HK-2 (cell line): Measurements from ENCODE around the gene KIF6.

Experiments
- DNase-seq: peaks from one replicate; pipeline ENCODE4 v3.0.0-alpha.2; 2018; ENCODE audit not compliant: unreplicated experiment

The KIF6 gene

GRCh38 chr6:39347906-39348585 lies 377.2 kb downstream of the KIF6 start:
- peak; percentile 57 for DNase-seq

GRCh38 chr6:39347206-39347605 lies 378.0 kb downstream of the KIF6 start:
- peak; percentile 14 for DNase-seq

- no peak for DNase-seq
Measured at GRCh38 chr6:39344821-39345280, 380.4 kb downstream of the KIF6 start.

GRCh38 chr6:39343396-39343870 lies 381.8 kb downstream of the KIF6 start:
- no peak for DNase-seq

GRCh38 chr6:39342692-39343395 lies 382.4 kb downstream of the KIF6 start:
- no peak for DNase-seq

GRCh38 chr6:39341937-39342336 lies 383.3 kb downstream of the KIF6 start:
- no peak for DNase-seq

DNA sequence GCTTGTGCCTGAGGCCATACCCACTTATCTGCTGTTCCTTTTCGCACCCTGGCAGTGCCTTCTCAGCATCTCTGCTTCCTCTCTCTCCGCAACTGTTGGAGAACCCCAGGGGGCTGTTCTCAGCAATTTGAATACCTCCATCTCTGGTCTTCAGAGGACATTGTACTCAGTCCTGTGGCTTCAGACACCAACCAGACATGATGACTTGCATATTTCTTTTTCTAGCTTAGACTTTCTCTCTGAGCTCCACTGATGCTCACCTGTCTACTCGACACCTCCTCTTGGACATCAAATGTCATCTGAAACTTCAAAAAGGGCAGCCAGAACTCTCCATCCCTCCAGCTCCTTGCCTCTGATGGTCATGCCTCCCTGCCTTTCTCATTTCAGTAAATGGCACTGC lies 383.9 kb downstream of the KIF6 start:
- no peak for DNase-seq

- DNase-seq = no peak
Measured at GRCh38 chr6:39339868-39340550, 385.2 kb downstream of the KIF6 start.

DNA sequence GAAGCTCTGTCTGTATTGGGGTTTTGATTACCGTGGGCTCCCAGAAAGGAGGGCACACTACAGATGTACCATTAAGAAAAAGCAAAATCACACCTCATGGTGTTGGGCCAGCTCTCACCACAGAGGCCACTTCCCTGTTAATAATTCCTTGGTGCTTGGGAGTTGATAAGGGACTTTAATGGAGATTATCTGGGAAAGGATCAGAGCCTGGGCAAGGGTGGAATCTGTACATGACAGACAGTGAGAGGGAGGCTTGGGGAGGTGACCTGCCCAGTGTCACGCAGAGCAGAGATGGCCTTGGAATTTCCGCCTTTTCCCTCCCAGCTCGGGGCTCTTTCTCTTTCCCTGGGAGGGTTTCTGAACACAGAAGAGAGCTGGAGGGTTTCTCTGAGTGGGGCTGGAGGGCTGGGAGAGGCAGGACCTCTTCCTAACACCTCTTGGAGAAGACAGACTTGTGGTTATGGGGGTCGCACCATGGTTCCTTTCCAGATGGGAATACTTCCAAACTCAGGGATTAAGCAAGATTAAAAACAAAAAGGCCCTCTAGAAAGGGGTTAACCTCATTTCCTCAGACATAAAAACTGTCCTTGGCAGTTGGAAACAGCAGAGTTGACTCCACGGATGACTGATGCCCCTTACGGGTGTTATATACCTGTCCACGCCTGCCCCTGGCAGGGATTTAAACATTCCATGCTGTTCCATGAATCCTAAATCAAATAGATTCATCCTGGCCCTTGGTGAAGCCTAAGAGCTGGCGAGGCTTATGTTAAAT lies 385.9 kb downstream of the KIF6 start:
- DNase-seq = no peak

- no peak for DNase-seq
Measured at GRCh38 chr6:39338397-39338796, 386.8 kb downstream of the KIF6 start.

DNA sequence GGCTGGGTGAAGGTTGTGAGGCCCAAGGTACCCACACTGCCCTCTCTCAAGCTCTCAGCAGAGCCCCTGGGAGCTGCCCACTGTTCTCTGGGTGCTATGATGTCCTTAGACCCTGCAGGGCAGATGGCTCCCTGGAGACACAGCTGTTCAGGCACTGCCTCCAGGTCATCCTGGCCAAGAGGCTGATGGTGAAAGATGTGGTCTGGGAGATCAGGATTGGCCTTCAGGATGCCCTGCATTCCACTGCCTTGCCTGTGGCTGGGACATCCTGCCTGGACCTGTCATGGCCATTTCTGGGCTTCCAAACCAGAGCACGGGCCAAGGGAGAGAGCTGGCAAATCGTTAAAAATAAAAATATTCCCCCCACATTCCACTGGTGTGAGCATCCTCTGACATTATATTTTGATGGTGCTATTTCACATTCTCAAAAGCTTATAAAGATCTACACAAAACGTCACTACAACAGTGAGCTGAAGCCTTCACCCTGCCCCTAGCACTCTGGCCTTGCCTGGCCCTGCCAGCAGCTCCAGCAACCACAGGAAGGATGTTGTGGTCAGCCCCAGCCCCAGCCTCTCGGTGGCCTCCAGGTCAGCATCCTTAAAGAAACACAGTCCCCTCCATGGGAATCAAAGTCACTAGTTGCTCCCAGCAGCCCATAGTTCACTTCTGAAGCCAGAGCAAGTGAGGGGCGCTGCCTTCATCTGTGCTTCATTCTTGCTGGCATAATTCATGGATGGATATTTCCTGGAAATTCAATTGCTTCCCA lies 389.2 kb downstream of the KIF6 start:
- DNase-seq = no peak

DNA sequence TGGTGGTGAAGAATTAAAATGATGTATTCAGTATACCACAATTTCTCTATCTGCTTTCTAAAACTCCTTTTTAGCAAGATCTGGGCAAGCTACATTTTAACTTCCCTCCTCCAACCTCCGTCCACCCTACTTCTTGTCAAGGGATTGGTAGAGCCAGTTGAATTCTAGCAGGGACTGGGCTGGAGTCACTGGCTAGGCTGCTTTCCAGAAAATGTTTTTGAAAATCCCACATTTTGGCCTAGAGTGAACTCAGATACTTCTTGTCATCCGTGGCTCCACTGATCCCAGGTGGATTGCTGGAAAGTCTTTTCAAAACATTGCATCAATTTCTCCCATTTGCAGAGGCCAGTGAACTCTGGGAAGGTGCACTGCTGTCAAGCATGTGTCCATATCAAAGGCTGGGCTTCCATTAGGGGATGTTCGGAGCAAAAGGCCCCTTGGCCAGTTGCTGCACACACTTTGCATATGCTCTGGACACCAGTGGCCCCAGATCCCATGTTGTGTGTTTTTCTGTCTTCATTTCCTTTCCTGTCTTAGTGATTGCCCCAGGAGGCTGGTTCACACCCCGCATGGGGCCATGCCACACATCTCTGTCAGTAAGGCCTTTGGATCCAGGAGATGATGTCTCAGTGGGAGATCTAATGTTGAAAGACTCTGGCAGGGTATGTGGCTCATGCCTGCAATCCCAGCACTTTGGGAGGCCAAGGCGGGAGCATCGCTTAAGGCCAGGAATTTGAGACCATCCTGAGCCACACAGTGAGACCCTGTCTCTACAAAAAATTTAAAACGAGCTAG lies 391.4 kb downstream of the KIF6 start:
- no peak for DNase-seq

GRCh38 chr6:39330476-39330875 lies 394.7 kb downstream of the KIF6 start:
- no peak for DNase-seq

DNA sequence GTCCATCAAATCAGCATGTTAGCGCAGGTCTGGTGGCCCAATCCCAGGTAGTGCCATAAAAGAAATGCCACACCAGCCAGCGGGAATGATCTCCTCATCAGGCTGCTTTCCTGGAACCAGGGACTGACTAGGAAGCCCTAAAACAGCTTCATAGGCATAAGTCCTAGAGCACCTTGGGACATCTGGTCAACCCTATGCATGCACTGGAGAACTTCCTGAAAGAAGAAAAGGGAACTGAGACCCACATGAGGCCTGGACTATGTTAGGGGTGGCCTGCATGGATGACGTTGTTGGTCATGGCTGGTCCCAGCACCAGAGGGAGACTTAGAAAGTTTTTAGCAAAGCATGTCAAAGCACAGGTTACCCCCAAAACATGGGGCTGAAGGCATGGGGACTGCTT lies 395.2 kb downstream of the KIF6 start:
- DNase-seq = no peak

DNA sequence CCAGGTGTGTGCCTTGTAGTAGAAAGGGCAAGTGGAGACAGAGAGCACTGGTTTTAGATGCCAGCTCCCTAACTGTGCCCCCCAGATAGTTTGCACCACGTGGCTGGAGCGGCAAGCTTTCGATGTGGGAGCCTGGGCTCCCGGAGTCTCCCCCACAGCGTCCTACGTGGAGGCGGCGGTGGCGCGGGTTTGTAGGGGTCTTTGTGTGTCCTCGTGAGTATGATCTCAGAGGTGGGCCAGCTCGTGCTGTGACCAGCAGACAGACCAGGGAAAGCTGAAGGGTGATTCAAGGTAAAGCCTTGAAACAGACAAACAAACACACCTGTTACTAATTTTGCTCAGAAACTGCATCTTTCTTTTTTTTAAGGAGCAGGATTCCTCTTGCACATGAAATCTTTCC lies 397.1 kb downstream of the KIF6 start:
- no peak for DNase-seq

GRCh38 chr6:39327507-39327906 lies 397.7 kb downstream of the KIF6 start:
- DNase-seq = no peak

DNA sequence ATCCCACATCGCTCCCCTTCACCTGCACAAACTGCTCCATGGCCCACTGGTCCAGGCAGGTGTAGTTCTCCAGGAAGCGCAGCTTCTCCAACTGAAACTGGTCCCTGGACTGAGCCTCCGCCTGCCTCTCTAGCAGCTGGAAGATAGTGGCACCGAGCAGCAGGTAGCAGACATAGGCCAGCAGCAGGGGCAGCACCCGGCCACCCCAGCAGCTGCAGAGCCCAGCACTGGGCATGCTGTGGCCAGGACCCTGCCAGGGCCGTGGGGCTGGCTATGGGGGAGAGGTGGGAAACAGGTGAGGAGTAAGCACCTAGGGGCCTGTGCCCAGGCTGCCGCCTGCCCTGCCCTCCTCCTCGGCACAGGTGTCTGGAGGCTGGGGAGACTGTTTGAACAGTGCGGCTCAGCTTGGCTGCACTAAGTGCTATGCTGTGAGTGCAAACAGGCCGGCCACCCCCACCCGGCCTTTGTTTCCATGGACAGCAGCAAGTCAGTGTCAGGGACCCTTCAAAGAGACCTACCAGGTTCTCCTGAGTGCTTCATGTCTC lies 402.8 kb downstream of the KIF6 start, which contains the start of gene KCNK16:
TSS of gene KCNK16 (minus strand) at position 397 of the 545 bp plus-strand sequence. CDS start at position 235, 162 bp downstream.
- DNase-seq = no peak

DNA sequence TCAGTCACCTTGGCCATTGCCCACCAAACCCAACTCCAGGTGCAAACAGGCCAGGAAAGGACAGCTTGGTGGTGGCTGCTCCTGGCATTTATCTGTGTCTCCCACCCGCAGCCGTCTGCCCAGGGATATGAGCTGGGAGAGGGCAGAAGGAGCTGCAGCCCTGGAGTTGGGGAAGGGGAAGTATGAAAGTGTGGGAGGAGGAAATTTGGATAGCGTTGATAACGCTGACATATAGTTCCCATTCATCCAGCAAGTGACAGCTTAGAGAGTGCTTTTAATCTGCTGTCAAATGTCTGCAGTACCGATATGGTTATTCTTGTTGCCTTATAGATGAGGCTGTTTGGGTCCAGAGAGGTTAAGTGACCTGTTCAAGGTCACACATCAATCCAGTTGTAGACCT lies 403.4 kb downstream of the KIF6 start:
- DNase-seq = no peak

DNA sequence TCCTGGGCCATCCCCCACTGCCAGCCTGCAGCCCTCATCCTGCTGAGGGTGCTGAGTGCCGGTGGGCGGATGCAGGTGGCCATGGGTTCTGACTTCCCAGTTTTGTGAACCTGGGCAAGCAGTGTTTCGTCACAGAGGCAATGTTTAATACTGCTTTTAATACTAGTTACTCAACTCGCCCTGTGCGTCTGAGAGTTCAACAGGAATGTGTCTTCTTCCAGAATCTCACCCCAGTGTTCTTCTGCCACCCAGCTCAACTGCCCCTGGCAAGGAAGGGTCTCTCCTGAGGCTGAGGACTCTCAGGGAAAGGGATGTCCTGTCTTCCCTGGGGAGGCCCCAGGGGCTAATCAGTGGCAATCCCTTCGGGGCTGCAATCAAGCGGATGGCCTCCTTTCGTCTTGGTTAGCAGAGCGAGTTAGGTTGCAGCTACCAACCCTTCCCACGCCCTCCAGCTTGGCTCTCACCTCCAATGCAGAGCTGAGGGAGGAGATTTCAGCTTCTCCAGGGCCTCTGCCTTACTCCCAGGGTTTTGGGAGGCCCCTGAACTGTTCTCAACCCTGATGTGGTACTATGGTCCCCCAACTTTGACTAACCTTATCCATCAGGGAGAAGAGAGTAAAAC lies 404.7 kb downstream of the KIF6 start:
- DNase-seq = no peak
